Endothelial cell (in vitro differentiated cells): Measurements from ENCODE around the gene ZFAND3. TPM values are rescaled to one million over a fixed set of nuclear protein-coding genes. Genes with fewer than 3 reads are reported as not detected.

Experiments
- DNase-seq: peaks from one replicate; pipeline ENCODE4 v3.0.0; 2021; ENCODE audit warnings: low spot score
- H3K27ac Mint-ChIP-seq: one replicate; pipeline ENCODE4 v1.8.0; 2021; ENCODE audit warnings: mixed read lengths, inconsistent platforms; ENCODE audit not compliant: unreplicated experiment
- H3K27me3 Mint-ChIP-seq: one replicate; pipeline ENCODE4 v1.8.0; 2021; ENCODE audit warnings: mild to moderate bottlenecking, moderate library complexity, mixed read lengths, inconsistent platforms; ENCODE audit not compliant: unreplicated experiment
- H3K36me3 Mint-ChIP-seq: one replicate; pipeline ENCODE4 v1.8.0; 2021; ENCODE audit warnings: mild to moderate bottlenecking, low read depth, mixed read lengths, inconsistent platforms; ENCODE audit not compliant: unreplicated experiment
- H3K4me1 Mint-ChIP-seq: one replicate; pipeline ENCODE4 v1.8.0; 2021; ENCODE audit warnings: mild to moderate bottlenecking, mixed read lengths, inconsistent platforms; ENCODE audit not compliant: unreplicated experiment
- H3K4me3 Mint-ChIP-seq: one replicate; pipeline ENCODE4 v1.8.0; 2021; ENCODE audit warnings: mild to moderate bottlenecking, mixed read lengths, inconsistent platforms; ENCODE audit not compliant: unreplicated experiment
- H3K9me3 Mint-ChIP-seq: one replicate; pipeline ENCODE4 v1.8.0; 2021; ENCODE audit warnings: mixed read lengths, inconsistent platforms; ENCODE audit not compliant: unreplicated experiment
- CTCF ChIP-seq: fragments of 200-600 bp; sonication (generic); IDR thresholded peaks from one replicate; pipeline ENCODE4 v1.5.0; 2021; ENCODE audit warnings: antibody characterized with exemption; ENCODE audit not compliant: unreplicated experiment
- total RNA-seq: library from RNA; stranded (reverse); fragmentation: NEBNext Ultra II Directional; extraction: Animal tissue kit (Norgen Biotek cat#: 25700); gene quantifications from one replicate; pipeline ENCODE4 v1.2.1, GENCODE V29; 2021; ENCODE audit not compliant: unreplicated experiment

ZFAND3 gene
- total RNA-seq, 1 donor from 2014 or later = 96.3 TPM

DNA sequence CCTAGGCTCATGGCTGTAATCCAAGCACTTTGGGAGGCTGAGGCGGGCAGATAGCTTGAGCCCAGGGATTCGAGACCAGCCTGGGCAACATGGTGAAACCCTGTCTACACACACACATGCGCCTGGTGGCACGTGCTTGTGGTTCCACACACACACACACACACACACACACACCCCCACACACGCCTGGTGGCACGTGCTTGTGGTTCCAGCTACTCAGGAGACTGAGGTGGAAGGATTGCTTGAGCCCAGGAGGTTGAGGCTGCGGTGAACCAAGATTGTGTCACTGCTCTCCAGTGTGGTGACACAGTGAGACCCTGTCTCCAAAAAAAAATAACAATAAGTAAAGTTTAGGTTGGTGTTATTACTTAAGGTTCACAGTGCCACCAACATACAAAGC lies 165.8 kb downstream of the ZFAND3 start:
- no peak overlapping the region for H3K27ac Mint-ChIP-seq
- no peak overlapping the region for H3K4me3 Mint-ChIP-seq

GRCh38 chr6:37987018-37987417 lies 167.5 kb downstream of the ZFAND3 start:
- TF ChIP-seq CTCF = no peak
- H3K9me3 Mint-ChIP-seq = no peaks in the 10 kb centered on the region
- no peak for DNase-seq
- H3K4me3 Mint-ChIP-seq = no peak overlapping the region
- no peak overlapping the region for H3K27ac Mint-ChIP-seq
- H3K4me1 Mint-ChIP-seq = peaks cover 4% of the 10 kb centered on the region
- H3K27me3 Mint-ChIP-seq = no peaks in the 10 kb centered on the region
- no peaks in the 10 kb centered on the region for H3K36me3 Mint-ChIP-seq

More for the DNA sequence above, 165.8 kb downstream of the ZFAND3 start:
- no peak for TF ChIP-seq CTCF
- H3K36me3 Mint-ChIP-seq = no peaks in the 10 kb centered on the region
- H3K4me1 Mint-ChIP-seq = peaks cover 13% of the 10 kb centered on the region
- H3K27me3 Mint-ChIP-seq = no peaks in the 10 kb centered on the region
- no peak for DNase-seq
- H3K9me3 Mint-ChIP-seq = no peaks in the 10 kb centered on the region

GRCh38 chr6:37987559-37987958 lies 168.0 kb downstream of the ZFAND3 start:
- H3K27me3 Mint-ChIP-seq = no peaks in the 10 kb centered on the region
- H3K36me3 Mint-ChIP-seq = no peaks in the 10 kb centered on the region
- H3K4me1 Mint-ChIP-seq = peaks cover 3% of the 10 kb centered on the region
- DNase-seq = no peak
- TF ChIP-seq CTCF = no peak
- H3K27ac Mint-ChIP-seq = no peak overlapping the region
- no peaks in the 10 kb centered on the region for H3K9me3 Mint-ChIP-seq
- H3K4me3 Mint-ChIP-seq = no peak overlapping the region

- DNase-seq = no peak
- Mint-ChIP-seq H3K9me3 (no peaks in the 10 kb centered on the region), H3K4me1 (peaks cover 3% of the 10 kb centered on the region), H3K4me3 (no peak overlapping the region), H3K36me3 (no peaks in the 10 kb centered on the region), H3K27me3 (no peaks in the 10 kb centered on the region), H3K27ac (no peak overlapping the region)
- TF ChIP-seq CTCF = no peak
Observed at GRCh38 chr6:37988127-37988526, 168.6 kb downstream of the ZFAND3 start.

DNA sequence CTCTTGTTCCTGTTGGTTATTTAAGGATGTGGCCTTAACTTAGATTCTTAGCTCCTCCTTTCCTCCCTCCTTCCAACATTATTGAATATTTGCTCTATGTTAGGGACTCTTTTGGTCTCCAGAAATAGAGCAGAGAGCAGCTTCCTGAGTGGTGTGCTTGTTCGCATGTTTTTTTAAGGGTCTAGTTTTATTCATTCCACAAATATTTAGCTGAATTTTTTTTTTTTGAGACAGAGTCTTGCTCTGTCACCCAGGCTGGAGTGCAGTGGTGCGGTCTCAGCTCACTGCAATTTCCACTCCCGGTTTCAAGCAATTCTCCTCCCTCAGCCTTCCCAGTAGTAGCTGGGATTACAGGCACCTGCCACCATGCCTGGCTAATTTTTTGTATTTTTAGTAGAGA lies 169.2 kb downstream of the ZFAND3 start:
- Mint-ChIP-seq H3K4me1 (peaks cover 3% of the 10 kb centered on the region), H3K27me3 (no peaks in the 10 kb centered on the region), H3K9me3 (no peaks in the 10 kb centered on the region), H3K27ac (no peak overlapping the region), H3K36me3 (no peaks in the 10 kb centered on the region), H3K4me3 (no peak overlapping the region)
- no peak for DNase-seq
- TF ChIP-seq CTCF = no peak
